ENCODE data around the gene RGS16. TPM values are rescaled to one million over a fixed set of nuclear protein-coding genes. Genes with fewer than 3 reads are reported as not detected.

RGS16 gene
- total RNA-seq, 4 donors from 2014 or later = 4.1 to 38.9 (median 12.1) TPM

GRCh38 chr1:182556279-182556678 lies 47.9 kb downstream of the RGS16 start:
- ATAC-seq (ENCODE audit: low FRiP score) (no peak), DNase-seq (ENCODE audit: low spot score) (no peak)
- no peak for TF ChIP-seq CTCF (IDR thresholded peaks at IDR 0.05)

- no peak for TF ChIP-seq CTCF (IDR thresholded peaks at IDR 0.05)
- DNase-seq (ENCODE audit: low spot score) = no peak
- ATAC-seq (ENCODE audit: low FRiP score) = no peak
Observed at GRCh38 chr1:182555493-182555892, 48.7 kb downstream of the RGS16 start.

- ATAC-seq (ENCODE audit: low FRiP score) (no peak), DNase-seq (ENCODE audit: low spot score) (no peak)
- no peak for TF ChIP-seq CTCF (IDR thresholded peaks at IDR 0.05)
Observed at GRCh38 chr1:182552527-182552926, 51.7 kb downstream of the RGS16 start.

GRCh38 chr1:182549811-182550210 lies 54.4 kb downstream of the RGS16 start:
- TF ChIP-seq CTCF (IDR thresholded peaks at IDR 0.05) = no peak
- DNase-seq (ENCODE audit: low spot score) (no peak), ATAC-seq (ENCODE audit: low FRiP score) (no peak)

- ATAC-seq (ENCODE audit: low FRiP score) = no peak
- DNase-seq (ENCODE audit: low spot score) = no peak
- TF ChIP-seq CTCF (IDR thresholded peaks at IDR 0.05) = no peak
Observed at GRCh38 chr1:182549346-182549745, 54.8 kb downstream of the RGS16 start.

Small RNA genes lying within 50 kb of the gene (small RNA-seq; reads per million reads assigned to genes)
- not detected for gene RF00017

Other genes with a start within 250 kb of the RGS16 start
- over 10,000 TPM in 1 of 4 donors, 1,000 to 10,000 TPM in 3; 5,022 to 14,857 (median 5,938) TPM for gene GLUL, start 212.6 kb downstream of the RGS16 start, total RNA-seq
- not detected for gene TEDDM1, start 203.7 kb downstream of the RGS16 start, total RNA-seq
- 1 to 10 TPM in 1 of 4 donors, not detected in 3; 1.7 TPM for gene RGSL1, start 154.2 kb downstream of the RGS16 start, total RNA-seq
- 10 to 100 TPM in 2 of 4 donors, 1 to 10 TPM in 2; 4.8 to 12.6 (median 9.4) TPM for gene RNASEL, start 15.1 kb downstream of the RGS16 start, total RNA-seq
- gene RGS8, start 80.2 kb upstream of the RGS16 start, total RNA-seq = under 1 TPM in 3 of 4 donors, not detected in 1; 0.06 to 0.84 (median 0.12) TPM
- 10 to 100 TPM; 18.5 to 39.9 (median 26.0) TPM for gene NPL, start 185.4 kb upstream of the RGS16 start, total RNA-seq
- 100 to 1,000 TPM in 1 of 4 donors, 10 to 100 TPM in 3; 79.7 to 135 (median 88.8) TPM for gene DHX9, start 235.0 kb upstream of the RGS16 start, total RNA-seq

Data from omental fat pad (tissue), 4 donors.